CD4-positive, alpha-beta T cell (primary cell): ENCODE results near the gene CSAD. TPM values are rescaled to one million over a fixed set of nuclear protein-coding genes. Genes with fewer than 3 reads are reported as not detected.

ENCODE experiments used
- ATAC-seq: fragments of 200-7000 bp; cut with Tn5 transposase; one replicate; pipeline ENCODE4 v1.10.0; 2022; ENCODE audit warnings: mild to moderate bottlenecking; ENCODE audit not compliant: poor library complexity
- CTCF ChIA-PET: fragments of 350-600 bp; sonication (Branson Sonifier 250); formaldehyde crosslinking; loops from one replicate; lab custom pipeline; 2021; ENCODE audit warnings: antibody characterized with exemption, inconsistent platforms; lab: Charles Lee
- POLR2A ChIA-PET: fragments of 350-600 bp; sonication (Branson Sonifier 250); formaldehyde crosslinking; loops from one replicate; lab custom pipeline; 2021; ENCODE audit warnings: antibody characterized with exemption, inconsistent platforms; lab: Charles Lee
- DNase-seq, 14 experiments: peaks; one replicate each; pipeline ENCODE4 v3.0.0-alpha.2; 2013 to 2020; ENCODE audit warnings: mixed read lengths in 2 of 14
- H3K27ac ChIP-seq, 2 donors: one replicate each; pipeline versions ENCODE4 v1.5.1 to v1.7.0; 2013; ENCODE audit warnings: low read length in 2 of 2, low read depth in 1 of 2, mild to moderate bottlenecking in 1 of 2
- H3K27me3 ChIP-seq, 2 experiments: 1 replicate in 1 of 2; 2 replicates in 1 of 2; pipeline versions ENCODE4 v1.6.1 to v1.7.0; 2013; ENCODE audit warnings: low read length in 2 of 2, control low read depth in 1 of 2, mild to moderate bottlenecking in 1 of 2, moderate library complexity in 1 of 2; ENCODE audit not compliant: insufficient read depth in 2 of 2, control insufficient read depth in 1 of 2
- H3K36me3 ChIP-seq: one replicate; pipeline ENCODE4 v1.6.1; 2013; ENCODE audit warnings: low read length, control low read depth; ENCODE audit not compliant: insufficient read depth
- H3K4me1 ChIP-seq: one replicate; pipeline ENCODE4 v1.6.1; 2013; ENCODE audit warnings: low read length, control low read depth; ENCODE audit not compliant: insufficient read depth
- H3K4me3 ChIP-seq: one replicate; pipeline ENCODE4 v1.5.1; 2013; ENCODE audit warnings: mild to moderate bottlenecking, low read length, moderate library complexity
- H3K9me3 ChIP-seq, 2 experiments: 1 replicate in 1 of 2; 2 replicates in 1 of 2; pipeline versions ENCODE4 v1.6.1 to v1.7.0; 2013; ENCODE audit warnings: low read length in 2 of 2, mild to moderate bottlenecking in 2 of 2, control low read depth in 1 of 2, moderate library complexity in 1 of 2; ENCODE audit not compliant: control insufficient read depth in 1 of 2, insufficient read depth in 1 of 2
- H3K27ac Mint-ChIP-seq: one replicate; pipeline ENCODE4 v1.8.0; 2020; ENCODE audit warnings: mixed read lengths
- H3K27me3 Mint-ChIP-seq: one replicate; pipeline ENCODE4 v1.8.0; 2021; ENCODE audit warnings: mixed read lengths
- H3K36me3 Mint-ChIP-seq: one replicate; pipeline ENCODE4 v1.8.0; 2021; ENCODE audit warnings: low read depth, mixed read lengths
- H3K4me1 Mint-ChIP-seq: one replicate; pipeline ENCODE4 v1.8.0; 2021; ENCODE audit warnings: low read depth, mixed read lengths
- H3K4me3 Mint-ChIP-seq: one replicate; pipeline ENCODE4 v1.8.0; 2020; ENCODE audit warnings: mild to moderate bottlenecking, mixed read lengths
- H3K9me3 Mint-ChIP-seq: one replicate; pipeline ENCODE4 v1.8.0; 2020; ENCODE audit warnings: mixed read lengths
- intact Hi-C, 2 experiments: fragments of 100-400 bp; cut with DNase I in 1 of 2; cut with micrococcal nuclease in 1 of 2; formaldehyde crosslinking; loops; one replicate each; pipeline versions ENCODE4 v1.15.1 to v1.9.0; 2023 to 2025; cut with DNase I, micrococcal nuclease
- total RNA-seq, 174 experiments: library from RNA in 2 of 174; stranded (reverse) in 2 of 174; gene quantifications; one replicate each; pipeline ENCODE4 v1.2.3 and lab custom pipeline; 2021 to 2026
- TF ChIP-seq, protein P1 (sequence below): fragments of 200-600 bp; IDR thresholded peaks from one replicate; pipeline ENCODE4 v1.8.0; 2022; ENCODE audit warnings: antibody characterized with exemption, mild to moderate bottlenecking

Gene CSAD
- total RNA-seq, 2 experiments from 2014 or later = 56.7 to 57.3 TPM

DNA sequence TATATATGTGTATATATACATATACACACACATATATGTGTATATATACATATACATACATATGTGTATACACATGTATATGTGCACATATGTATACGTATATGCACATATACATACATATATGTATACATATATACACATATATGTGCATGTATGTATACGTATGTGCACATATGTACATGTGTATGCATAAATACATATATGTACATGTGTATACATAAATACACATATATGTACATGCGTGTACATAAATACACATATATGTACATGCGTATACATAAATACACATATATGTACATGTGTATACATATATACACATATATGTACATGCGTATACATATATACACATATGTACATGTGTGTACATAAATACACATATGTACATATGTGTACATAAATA lies 33.5 kb downstream of the CSAD start:
- Histone ChIP-seq H3K36me3 (no peaks in the 10 kb centered on the region), H3K4me3 (no peak overlapping the region), H3K4me1 (no peaks in the 10 kb centered on the region), H3K27me3 (no peaks in the 10 kb centered on the region), H3K9me3 (no peaks in the 10 kb centered on the region), H3K27ac (no peak overlapping the region)
- POLR2A ChIA-PET = no interaction called here
- Mint-ChIP-seq H3K27ac (no peak overlapping the region), H3K36me3 (no peaks in the 10 kb centered on the region), H3K4me1 (no peaks in the 10 kb centered on the region), H3K27me3 (no peaks in the 10 kb centered on the region), H3K9me3 (no peaks in the 10 kb centered on the region), H3K4me3 (no peak overlapping the region)
- DNase-seq (no peak), ATAC-seq (no peak)
- intact Hi-C loops = loop anchor here in 1 of 2 experiments (10.0 kb wide), 1 partner anchor 498 kb away; no protein-coding TSS in a partner anchor
- CTCF ChIA-PET = no interaction called here
- TF ChIP-seq, protein P1, sequence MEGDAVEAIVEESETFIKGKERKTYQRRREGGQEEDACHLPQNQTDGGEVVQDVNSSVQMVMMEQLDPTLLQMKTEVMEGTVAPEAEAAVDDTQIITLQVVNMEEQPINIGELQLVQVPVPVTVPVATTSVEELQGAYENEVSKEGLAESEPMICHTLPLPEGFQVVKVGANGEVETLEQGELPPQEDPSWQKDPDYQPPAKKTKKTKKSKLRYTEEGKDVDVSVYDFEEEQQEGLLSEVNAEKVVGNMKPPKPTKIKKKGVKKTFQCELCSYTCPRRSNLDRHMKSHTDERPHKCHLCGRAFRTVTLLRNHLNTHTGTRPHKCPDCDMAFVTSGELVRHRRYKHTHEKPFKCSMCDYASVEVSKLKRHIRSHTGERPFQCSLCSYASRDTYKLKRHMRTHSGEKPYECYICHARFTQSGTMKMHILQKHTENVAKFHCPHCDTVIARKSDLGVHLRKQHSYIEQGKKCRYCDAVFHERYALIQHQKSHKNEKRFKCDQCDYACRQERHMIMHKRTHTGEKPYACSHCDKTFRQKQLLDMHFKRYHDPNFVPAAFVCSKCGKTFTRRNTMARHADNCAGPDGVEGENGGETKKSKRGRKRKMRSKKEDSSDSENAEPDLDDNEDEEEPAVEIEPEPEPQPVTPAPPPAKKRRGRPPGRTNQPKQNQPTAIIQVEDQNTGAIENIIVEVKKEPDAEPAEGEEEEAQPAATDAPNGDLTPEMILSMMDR = no peak

DNA sequence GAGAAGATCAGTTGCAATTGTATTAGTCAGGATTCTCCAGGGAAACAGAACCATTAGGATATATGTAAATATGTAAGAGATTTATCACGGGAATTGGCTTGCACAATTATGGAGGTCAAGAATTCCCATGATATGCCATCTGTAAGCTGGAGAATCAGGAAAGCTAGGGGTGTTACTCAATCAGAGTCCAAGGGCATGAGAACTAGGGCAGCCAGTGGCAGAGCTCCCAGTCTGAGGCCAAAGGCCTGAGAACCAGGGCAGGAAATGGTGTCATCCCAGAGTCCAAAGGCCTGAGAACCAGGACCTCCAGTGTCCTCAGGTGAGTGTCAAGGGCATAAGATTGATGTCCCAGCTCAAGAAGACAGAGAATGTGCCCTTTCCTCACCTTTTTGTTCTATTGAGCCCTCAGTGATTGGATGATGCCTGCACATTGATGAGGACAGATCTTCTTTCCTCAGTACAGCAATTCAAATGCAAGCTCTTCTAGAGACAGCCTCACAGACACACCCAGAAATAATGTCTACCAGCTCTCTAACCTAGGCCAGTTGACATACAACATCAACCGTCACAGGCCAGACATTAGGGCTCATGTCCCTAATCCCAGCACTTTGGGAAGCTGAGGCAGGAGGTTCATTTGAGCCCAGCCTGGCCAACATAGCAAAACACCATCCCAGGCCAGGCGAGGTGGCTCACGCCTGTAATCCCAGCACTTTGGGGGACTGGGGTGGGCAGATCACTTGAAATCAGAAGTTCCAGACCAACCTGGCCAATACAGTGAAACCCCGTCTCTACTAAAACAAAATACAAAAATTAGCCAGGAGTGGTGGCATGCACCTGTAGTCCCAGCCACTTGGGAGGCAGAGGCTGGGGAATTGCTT lies 35.1 kb downstream of the CSAD start:
- Mint-ChIP-seq H3K9me3 (no peaks in the 10 kb centered on the region), H3K27ac (no peak overlapping the region), H3K4me1 (no peaks in the 10 kb centered on the region), H3K4me3 (no peak overlapping the region), H3K36me3 (no peaks in the 10 kb centered on the region), H3K27me3 (no peaks in the 10 kb centered on the region)
- ATAC-seq (no peak), DNase-seq (no peak)
- no peaks in the 10 kb centered on the region for H3K9me3 ChIP-seq
- H3K4me1 ChIP-seq = no peaks in the 10 kb centered on the region
- CTCF ChIA-PET = no interaction called here
- H3K36me3 ChIP-seq = no peaks in the 10 kb centered on the region
- no peaks in the 10 kb centered on the region for H3K27me3 ChIP-seq
- TF ChIP-seq, protein P1 = no peak
- no peak overlapping the region for H3K4me3 ChIP-seq
- intact Hi-C loops = loop anchor here in 1 of 2 experiments (10.0 kb wide), 1 partner anchor 499 kb away; no protein-coding TSS in a partner anchor
- POLR2A ChIA-PET = no interaction called here
- no peak overlapping the region for H3K27ac ChIP-seq

DNA sequence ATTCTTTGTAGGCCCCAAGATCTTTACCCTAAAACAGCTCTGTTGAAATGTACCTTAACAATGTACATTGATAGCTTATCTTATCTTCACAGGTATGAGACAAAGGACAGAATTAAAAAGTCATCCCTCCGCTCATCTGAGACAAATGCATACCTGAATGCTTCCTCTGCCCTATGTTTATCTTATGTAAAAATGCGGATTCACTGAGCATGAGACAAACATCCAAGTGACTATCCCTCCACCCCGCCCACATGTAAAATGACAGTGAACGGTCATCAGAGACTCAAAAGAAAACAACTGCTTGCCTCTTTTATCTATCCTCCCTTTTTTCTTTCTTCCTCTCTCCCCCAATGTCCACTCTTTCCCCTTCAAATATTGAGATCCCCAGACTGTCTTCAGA lies 37.4 kb downstream of the CSAD start:
- ChIA-PET POLR2A (no interaction called here), CTCF (no interaction called here)
- Mint-ChIP-seq H3K4me3 (no peak overlapping the region), H3K4me1 (no peaks in the 10 kb centered on the region), H3K9me3 (no peaks in the 10 kb centered on the region), H3K36me3 (no peaks in the 10 kb centered on the region), H3K27ac (no peak overlapping the region), H3K27me3 (peaks cover 4% of the 10 kb centered on the region)
- Histone ChIP-seq H3K27me3 (no peaks in the 10 kb centered on the region), H3K9me3 (peaks cover 0 to 5% of the 10 kb centered on the region in 2 experiments), H3K27ac (no peak overlapping the region), H3K4me3 (no peak overlapping the region), H3K4me1 (no peaks in the 10 kb centered on the region), H3K36me3 (no peaks in the 10 kb centered on the region)
- DNase-seq = no peak
- ATAC-seq = no peak
- intact Hi-C loops = loop anchor here in 1 of 2 experiments (10.0 kb wide), 1 partner anchor 501 kb away; no protein-coding TSS in a partner anchor
- TF ChIP-seq, protein P1 = no peak
